GM18858 (cell line): ENCODE measurements around the gene OPCML.

Source experiments
- ATAC-seq: cut with Tn5 transposase; IDR thresholded peaks from one replicate; pipeline ENCODE4 v1.9.1; 2021; ENCODE audit not compliant: unreplicated experiment

Gene OPCML

GRCh38 chr11:132960273-132961078, 571.8 kb downstream of the OPCML start:
- no peak for ATAC-seq

GRCh38 chr11:132959693-132960092, 572.6 kb downstream of the OPCML start:
- no peak for ATAC-seq

- no peak for ATAC-seq
Measured at GRCh38 chr11:132957881-132958280, 574.4 kb downstream of the OPCML start.

- no peak for ATAC-seq
Measured at GRCh38 chr11:132948252-132948651, 584.0 kb downstream of the OPCML start.

GRCh38 chr11:132944569-132944944, 587.7 kb downstream of the OPCML start:
- ATAC-seq: no peak

- no peak for ATAC-seq
Measured at GRCh38 chr11:132943706-132944568, 588.4 kb downstream of the OPCML start.

GRCh38 chr11:132943357-132943705, 589.0 kb downstream of the OPCML start:
- ATAC-seq: no peak

- ATAC-seq: no peak
Measured at GRCh38 chr11:132942611-132943356, 589.5 kb downstream of the OPCML start.

- ATAC-seq: no peak
Measured at GRCh38 chr11:132941761-132942160, 590.5 kb downstream of the OPCML start.

GRCh38 chr11:132941024-132941646, 591.2 kb downstream of the OPCML start:
- no peak for ATAC-seq

GRCh38 chr11:132937016-132937415, 595.3 kb downstream of the OPCML start:
- ATAC-seq: no peak

GRCh38 chr11:132935383-132935782, 596.9 kb downstream of the OPCML start:
- no peak for ATAC-seq

- ATAC-seq: no peak
Measured at GRCh38 chr11:132933703-132934102, 598.6 kb downstream of the OPCML start.

- no peak for ATAC-seq
Measured at GRCh38 chr11:132925825-132926469, 606.4 kb downstream of the OPCML start.

GRCh38 chr11:132921597-132921996, 610.7 kb downstream of the OPCML start:
- ATAC-seq: no peak

GRCh38 chr11:132920451-132921096, 611.7 kb downstream of the OPCML start:
- no peak for ATAC-seq

GRCh38 chr11:132914600-132914999, 617.7 kb downstream of the OPCML start:
- no peak for ATAC-seq

GRCh38 chr11:132913886-132914285, 618.4 kb downstream of the OPCML start:
- ATAC-seq: no peak

GRCh38 chr11:132913295-132913694, 619.0 kb downstream of the OPCML start:
- ATAC-seq: no peak

GRCh38 chr11:132911186-132911585, 621.1 kb downstream of the OPCML start:
- ATAC-seq: no peak
